Left ventricle myocardium inferior (tissue), 1 donor: ENCODE data around the gene SULT1C3. TPM values are rescaled to one million over a fixed set of nuclear protein-coding genes. Genes with fewer than 3 reads are reported as not detected.
"Not testable (repeated sequence)": the region's sequence is repeated elsewhere in the genome, so short reads cannot be mapped to it uniquely, and the experiment has no call there.

ENCODE experiments used
- DNase-seq: peaks from one replicate; pipeline ENCODE4 v3.0.0-alpha.2; 2020
- H3K27ac ChIP-seq: fragments of 200-600 bp; replicated peaks from 2 replicates; pipeline ENCODE4 v1.8.0; 2021
- H3K27me3 ChIP-seq: fragments of 200-600 bp; 2 replicates; pipeline ENCODE4 v1.8.0; 2021; ENCODE audit warnings: low read depth
- H3K36me3 ChIP-seq: fragments of 200-600 bp; 2 replicates; pipeline ENCODE4 v1.8.0; 2021
- H3K4me1 ChIP-seq: fragments of 200-600 bp; 2 replicates; pipeline ENCODE4 v1.8.0; 2021
- H3K4me3 ChIP-seq: fragments of 200-600 bp; 2 replicates; pipeline ENCODE4 v1.8.0; 2021; ENCODE audit warnings: mild to moderate bottlenecking, moderate library complexity
- H3K9me3 ChIP-seq: fragments of 200-600 bp; replicated peaks from 2 replicates; pipeline ENCODE4 v1.8.0; 2021
- intact Hi-C: fragments of 100-400 bp; cut with micrococcal nuclease; formaldehyde crosslinking; loops from one replicate; pipeline ENCODE4 v1.11.0; 2022
- total RNA-seq: library from RNA; stranded (reverse); fragmentation: NEBNext Ultra II Directional; extraction: Animal tissue kit (Norgen Biotek cat#: 25700); gene quantifications from one replicate; pipeline ENCODE4 v1.2.1, GENCODE V29; 2021
- TF ChIP-seq, protein P1 (sequence below): fragments of 200-600 bp; IDR thresholded peaks from 2 replicates; pipeline ENCODE4 v1.8.0; 2021; ENCODE audit warnings: antibody characterized with exemption, mild to moderate bottlenecking, borderline replicate concordance
- donor health status: DM: no; HTN: yes; CAD: no; lungs with severe emphysema.

SULT1C3 gene
- total RNA-seq, 1 donor from 2014 or later: not detected

DNA sequence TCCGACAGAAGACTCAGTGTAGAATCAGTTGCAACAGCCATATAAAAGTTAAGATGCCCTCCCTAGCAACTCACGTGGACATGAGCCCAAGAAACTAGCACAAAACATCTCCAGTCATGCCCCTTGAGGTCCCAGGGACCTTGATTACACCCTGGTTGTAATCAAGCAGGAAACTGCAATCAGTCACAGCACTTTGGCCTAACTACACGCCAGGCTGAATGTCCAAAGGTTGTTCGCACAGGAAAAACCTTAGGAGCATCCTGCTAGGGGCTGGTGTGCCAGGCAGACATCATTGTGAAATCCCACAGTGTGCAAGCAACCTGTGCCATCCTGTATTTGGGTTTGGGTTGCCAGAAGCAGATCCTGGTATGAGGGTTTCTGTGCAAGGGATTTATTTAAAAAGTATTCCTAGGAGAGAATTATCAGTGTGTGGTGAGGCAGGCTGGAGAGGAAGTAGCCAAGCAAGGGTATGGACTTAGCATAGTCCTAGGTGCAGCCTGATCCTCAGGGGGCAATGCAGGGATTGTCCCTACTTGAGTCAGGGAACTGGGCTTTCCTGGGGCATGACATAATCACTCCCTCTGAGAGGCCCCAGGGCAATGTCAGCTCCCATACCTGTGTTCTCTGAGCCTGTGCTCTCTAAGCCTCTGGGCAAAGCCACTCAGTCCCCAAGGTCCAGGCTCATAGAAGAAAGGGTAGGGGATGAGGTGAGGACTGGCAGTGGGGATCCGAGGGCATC is 31.2 kb downstream of the SULT1C3 start:
- DNase-seq: no peak
- Histone ChIP-seq H3K36me3 (no peaks in the 10 kb centered on the region), H3K27ac (no peak overlapping the region), H3K9me3 (no peaks in the 10 kb centered on the region), H3K4me1 (no peaks in the 10 kb centered on the region), H3K4me3 (no peak overlapping the region), H3K27me3 (no peaks in the 10 kb centered on the region)
- TF ChIP-seq, protein P1, sequence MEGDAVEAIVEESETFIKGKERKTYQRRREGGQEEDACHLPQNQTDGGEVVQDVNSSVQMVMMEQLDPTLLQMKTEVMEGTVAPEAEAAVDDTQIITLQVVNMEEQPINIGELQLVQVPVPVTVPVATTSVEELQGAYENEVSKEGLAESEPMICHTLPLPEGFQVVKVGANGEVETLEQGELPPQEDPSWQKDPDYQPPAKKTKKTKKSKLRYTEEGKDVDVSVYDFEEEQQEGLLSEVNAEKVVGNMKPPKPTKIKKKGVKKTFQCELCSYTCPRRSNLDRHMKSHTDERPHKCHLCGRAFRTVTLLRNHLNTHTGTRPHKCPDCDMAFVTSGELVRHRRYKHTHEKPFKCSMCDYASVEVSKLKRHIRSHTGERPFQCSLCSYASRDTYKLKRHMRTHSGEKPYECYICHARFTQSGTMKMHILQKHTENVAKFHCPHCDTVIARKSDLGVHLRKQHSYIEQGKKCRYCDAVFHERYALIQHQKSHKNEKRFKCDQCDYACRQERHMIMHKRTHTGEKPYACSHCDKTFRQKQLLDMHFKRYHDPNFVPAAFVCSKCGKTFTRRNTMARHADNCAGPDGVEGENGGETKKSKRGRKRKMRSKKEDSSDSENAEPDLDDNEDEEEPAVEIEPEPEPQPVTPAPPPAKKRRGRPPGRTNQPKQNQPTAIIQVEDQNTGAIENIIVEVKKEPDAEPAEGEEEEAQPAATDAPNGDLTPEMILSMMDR: no peak
- intact Hi-C loops: no loop called here

DNA sequence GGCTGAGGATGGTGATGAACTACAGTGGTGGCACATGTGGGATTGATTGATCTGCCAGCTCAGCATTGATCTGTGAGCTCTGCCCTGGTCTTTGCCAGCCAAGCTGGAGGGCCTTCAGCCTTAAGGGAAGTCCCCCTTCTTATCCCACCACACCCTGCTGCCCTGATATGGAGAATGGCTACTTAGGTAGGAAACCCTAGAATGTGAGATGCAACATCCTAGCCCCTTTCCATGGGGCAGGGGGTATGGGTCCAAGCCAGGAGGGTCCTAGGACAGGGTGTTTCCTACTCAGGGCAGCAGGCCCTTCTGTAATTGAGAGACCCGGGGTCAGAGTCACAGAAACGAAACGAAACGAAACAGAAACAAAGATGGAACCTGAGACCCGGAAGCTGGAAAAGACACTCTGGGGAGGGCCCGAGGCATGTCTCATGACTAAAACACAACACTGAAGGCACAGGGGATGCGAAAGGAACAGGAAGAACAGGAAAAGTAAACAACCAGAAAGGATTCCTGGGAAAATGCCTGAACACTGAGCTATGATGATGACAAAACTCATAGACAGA is 32.0 kb downstream of the SULT1C3 start:
- no peaks in the 10 kb centered on the region for H3K36me3 ChIP-seq

DNA sequence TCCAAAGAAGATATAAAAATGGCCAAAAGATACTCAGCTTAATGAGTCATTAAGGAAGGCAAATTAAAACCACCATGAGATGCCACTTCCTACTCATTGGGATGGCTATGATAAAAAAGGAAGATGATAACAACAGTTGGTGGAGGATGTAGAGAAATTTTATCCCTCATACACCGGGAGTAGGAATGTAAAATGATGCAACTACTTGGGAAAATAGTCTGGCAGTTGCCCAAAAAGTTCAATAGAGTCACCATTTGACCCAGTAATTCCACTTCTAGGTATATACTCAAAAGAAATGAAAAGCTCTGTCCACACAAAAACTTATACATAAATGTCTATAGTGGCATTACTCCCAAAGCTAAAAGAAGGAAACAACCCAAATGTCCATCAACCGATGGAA is 38.9 kb downstream of the SULT1C3 start:
- Histone ChIP-seq H3K4me1 (no peaks in the 10 kb centered on the region), H3K27ac (no peak overlapping the region), H3K27me3 (peaks cover 9% of the 10 kb centered on the region), H3K9me3 (no peaks in the 10 kb centered on the region), H3K4me3 (no peak overlapping the region), H3K36me3 (no peaks in the 10 kb centered on the region)
- TF ChIP-seq, protein P1: no peak
- no peak for DNase-seq
- intact Hi-C loops: no loop called here

More for the DNA sequence above, 32.0 kb downstream of the SULT1C3 start:
- Histone ChIP-seq H3K27me3 (peaks cover under 1% of the 10 kb centered on the region), H3K4me3 (peak overlapping the region; percentile 46), H3K4me1 (no peaks in the 10 kb centered on the region), H3K27ac (peak overlapping the region; percentile 32), H3K9me3 (no peaks in the 10 kb centered on the region)
- no peak for DNase-seq
- intact Hi-C loops: no loop called here
- TF ChIP-seq, protein P1: no peak

DNA sequence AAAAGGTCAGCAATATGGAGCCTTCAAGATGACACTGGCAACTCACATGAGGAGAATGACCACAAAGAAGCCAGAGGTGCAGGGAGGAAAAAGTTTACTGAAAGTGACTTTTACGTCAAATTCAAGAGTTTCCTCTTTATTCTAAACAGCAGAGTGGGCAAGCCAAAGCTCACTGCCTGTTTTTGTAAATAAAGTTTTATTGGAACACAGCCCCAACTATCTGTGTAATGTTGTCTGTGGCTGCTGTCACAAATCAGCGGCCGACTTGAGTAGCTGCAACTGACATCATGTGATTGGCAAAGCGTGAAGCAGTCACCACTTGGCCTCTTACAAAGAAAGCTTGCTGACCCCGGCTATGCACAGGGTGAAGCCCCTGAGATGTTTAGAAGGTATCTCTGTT is 39.7 kb downstream of the SULT1C3 start:
- TF ChIP-seq, protein P1: no peak
- no peak overlapping the region for H3K4me3 ChIP-seq
- H3K9me3 ChIP-seq: no peaks in the 10 kb centered on the region
- no peak overlapping the region for H3K27ac ChIP-seq
- peaks cover 9% of the 10 kb centered on the region for H3K27me3 ChIP-seq
- H3K36me3 ChIP-seq: no peaks in the 10 kb centered on the region
- H3K4me1 ChIP-seq: no peaks in the 10 kb centered on the region
- no peak for DNase-seq
- intact Hi-C loops: no loop called here

DNA sequence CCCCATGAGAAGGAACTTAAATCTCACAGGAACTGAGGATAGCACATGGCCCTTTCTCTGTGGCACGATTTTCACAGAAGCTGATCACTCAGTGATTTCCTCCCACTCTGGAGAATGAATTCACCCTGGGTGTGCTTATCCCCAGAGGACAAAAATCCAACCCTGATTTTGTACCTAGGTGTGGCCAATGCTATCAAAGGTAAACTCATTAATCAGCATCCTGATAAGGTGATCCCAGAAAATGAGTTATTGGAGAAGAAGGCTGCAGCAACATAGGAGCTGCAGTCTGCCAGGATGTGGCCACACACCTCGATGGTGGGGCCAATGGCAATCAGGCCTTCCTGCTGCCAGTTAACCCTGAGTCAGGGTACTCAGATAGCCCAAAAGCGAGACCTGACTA is 40.7 kb downstream of the SULT1C3 start:
- Histone ChIP-seq H3K36me3 (no peaks in the 10 kb centered on the region), H3K27me3 (peaks cover 9% of the 10 kb centered on the region), H3K9me3 (no peaks in the 10 kb centered on the region), H3K4me1 (no peaks in the 10 kb centered on the region), H3K27ac (no peak overlapping the region), H3K4me3 (no peak overlapping the region)
- intact Hi-C loops: no loop called here
- DNase-seq: no peak
- TF ChIP-seq, protein P1: no peak

DNA sequence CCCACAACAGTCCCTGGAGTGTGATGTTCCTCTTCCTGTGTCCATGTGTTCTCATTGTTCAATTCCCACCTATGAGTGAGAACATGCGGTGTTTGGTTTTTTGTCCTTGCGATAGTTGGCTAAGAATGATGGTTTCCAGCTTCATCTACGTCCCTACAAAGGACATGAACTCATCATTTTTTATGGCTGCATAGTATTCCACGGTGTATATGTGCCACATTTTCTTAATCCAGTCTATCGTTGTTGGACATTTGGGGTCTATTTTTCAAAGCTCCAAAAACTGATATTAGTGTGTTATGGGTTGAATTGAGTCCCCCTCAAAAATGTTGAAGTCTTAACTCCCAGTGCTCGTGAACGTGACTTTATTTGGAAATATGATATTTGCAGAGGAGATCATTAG is 44.8 kb downstream of the SULT1C3 start:
- H3K36me3 ChIP-seq, intact Hi-C loops, H3K4me1 ChIP-seq, H3K27ac ChIP-seq, H3K9me3 ChIP-seq, H3K4me3 ChIP-seq, H3K27me3 ChIP-seq, DNase-seq: not testable (repeated sequence)
